ENCODE measurements around the gene TTC4. TPM values are rescaled to one million over a fixed set of nuclear protein-coding genes. Genes with fewer than 3 reads are reported as not detected.

The TTC4 gene
- total and polyA plus RNA-seq, 2 experiments from 2014 or later = 14.0 to 20.0 TPM

DNA sequence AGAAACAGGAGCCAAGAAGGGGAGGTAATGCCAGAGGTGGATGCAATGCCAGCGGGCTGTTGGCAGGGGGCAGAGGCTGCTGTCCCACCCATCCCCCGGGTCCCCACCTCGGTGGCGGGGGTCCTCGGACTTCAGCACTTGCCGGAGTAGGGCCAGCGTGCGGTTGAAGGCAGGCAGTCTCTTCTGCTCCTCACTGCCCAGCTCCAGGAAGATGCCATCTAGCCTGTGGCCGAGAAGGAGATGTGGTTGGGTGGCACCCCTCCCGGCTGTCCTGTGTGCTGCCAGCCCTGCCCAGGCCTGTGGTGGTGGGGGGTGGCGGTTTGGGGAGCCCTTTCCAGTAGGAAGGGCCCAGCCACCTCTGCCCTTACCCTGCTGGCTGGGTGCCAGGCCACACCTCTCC, 71.9 kb downstream of the TTC4 start:
- Histone ChIP-seq H3K36me3 (replicated peaks; ENCODE audit: insufficient read depth, low read depth) (no peaks in the 10 kb centered on the region), H3K4me3 (no peak overlapping the region), H3K79me2 (no peaks in the 10 kb centered on the region), H2AFZ (no peak overlapping the region), H3K27me3 (no peaks in the 10 kb centered on the region), H3K27ac (no peak overlapping the region), H3K9me3 (ENCODE audit: low read depth) (no peaks in the 10 kb centered on the region), H4K20me1 (ENCODE audit: insufficient read depth, poor library complexity, severe bottlenecking) (no peaks in the 10 kb centered on the region), H3K4me1 (ENCODE audit: insufficient read depth) (no peaks in the 10 kb centered on the region), H3K9me2 (replicated peaks; ENCODE audit: insufficient read depth) (no peaks in the 10 kb centered on the region), H3K4me2 (no peak overlapping the region)
- 95% methylated on average over 11 of the region's 11 CpGs for WGBS (ENCODE audit: low lambda C conversion rate, missing lambda C conversion rate)
- TF ChIP-seq CTCF (IDR thresholded peaks at IDR 0.05; ENCODE audit: poor library complexity) (no peak), EZH2phosphoT487 (IDR thresholded peaks at IDR 0.05; ENCODE audit: low read depth, severe bottlenecking, unreplicated experiment) (no peak), EZH2 (IDR thresholded peaks at IDR 0.05; ENCODE audit: borderline replicate concordance) (no peak)
- DNase-seq (ENCODE audit: low spot score) = no peak

DNA sequence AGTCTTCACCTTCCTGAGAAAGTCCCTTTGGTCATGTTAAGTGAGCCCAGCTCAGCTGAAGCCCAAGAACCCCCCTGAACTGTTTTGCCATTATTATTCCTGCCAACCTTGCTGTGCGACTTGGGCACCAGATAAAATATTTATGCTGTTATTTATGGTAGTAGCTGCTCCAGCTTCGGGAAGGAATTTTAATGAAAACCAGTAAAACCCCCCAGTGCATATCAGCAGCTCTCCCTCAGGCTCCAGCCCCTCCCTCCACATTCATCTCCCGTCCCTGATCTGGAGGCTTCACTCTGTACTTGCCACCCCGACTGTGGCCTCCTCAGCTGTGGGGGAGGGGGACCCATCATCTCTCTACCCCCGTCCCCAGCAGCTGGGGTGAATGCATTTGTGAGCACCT, 72.8 kb downstream of the TTC4 start:
- Histone ChIP-seq H3K9me2 (replicated peaks; ENCODE audit: insufficient read depth) (no peaks in the 10 kb centered on the region), H3K4me3 (no peak overlapping the region), H3K27me3 (no peaks in the 10 kb centered on the region), H3K79me2 (no peaks in the 10 kb centered on the region), H2AFZ (no peak overlapping the region), H3K4me1 (ENCODE audit: insufficient read depth) (peaks cover 7% of the 10 kb centered on the region), H3K27ac (no peak overlapping the region), H4K20me1 (ENCODE audit: insufficient read depth, poor library complexity, severe bottlenecking) (no peaks in the 10 kb centered on the region), H3K36me3 (replicated peaks; ENCODE audit: insufficient read depth, low read depth) (no peaks in the 10 kb centered on the region), H3K4me2 (no peak overlapping the region), H3K9me3 (ENCODE audit: low read depth) (no peaks in the 10 kb centered on the region)
- no peak for DNase-seq (ENCODE audit: low spot score)
- 37% methylated on average over 5 of the region's 5 CpGs for WGBS (ENCODE audit: low lambda C conversion rate, missing lambda C conversion rate)
- TF ChIP-seq EZH2phosphoT487 (IDR thresholded peaks at IDR 0.05; ENCODE audit: low read depth, severe bottlenecking, unreplicated experiment) (no peak), EZH2 (IDR thresholded peaks at IDR 0.05; ENCODE audit: borderline replicate concordance) (no peak), CTCF (IDR thresholded peaks at IDR 0.05; ENCODE audit: poor library complexity) (no peak)

DNA sequence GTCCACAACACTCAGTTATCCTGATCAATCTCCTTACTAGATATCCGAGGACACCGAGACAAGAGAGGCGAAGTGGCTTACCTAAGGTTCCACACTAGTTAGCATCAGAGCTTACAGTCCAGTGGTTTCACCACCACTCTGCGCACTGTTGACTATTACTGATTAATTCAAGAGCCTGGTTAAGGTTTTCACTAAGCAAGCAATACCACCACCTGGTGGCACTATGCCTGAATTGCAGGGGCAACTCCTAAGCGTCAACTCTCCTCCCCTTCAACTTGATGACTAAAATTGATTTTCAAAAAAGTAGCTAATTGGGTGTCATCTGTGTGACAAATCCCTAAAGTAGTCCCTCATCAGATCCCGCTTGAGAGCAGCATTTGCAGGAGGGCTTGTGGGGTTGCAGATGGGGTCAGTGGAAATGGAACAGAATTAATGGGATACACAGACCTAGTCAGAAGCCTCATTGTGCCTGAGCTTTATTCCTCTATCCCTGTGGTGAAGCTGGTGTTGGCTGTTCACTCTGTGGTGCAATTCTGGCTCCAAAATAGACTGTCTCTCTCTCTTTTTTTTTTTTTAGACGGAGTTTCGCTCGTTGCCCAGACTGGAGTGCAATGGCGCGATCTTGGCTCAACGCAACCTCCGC, 76.3 kb downstream of the TTC4 start:
- peak; percentile 50 for DNase-seq (ENCODE audit: low spot score)
- TF ChIP-seq CTCF (IDR thresholded peaks at IDR 0.05; ENCODE audit: poor library complexity) (peak; percentile 46), EZH2 (IDR thresholded peaks at IDR 0.05; ENCODE audit: borderline replicate concordance) (no peak), EZH2phosphoT487 (IDR thresholded peaks at IDR 0.05; ENCODE audit: low read depth, severe bottlenecking, unreplicated experiment) (no peak)
- Histone ChIP-seq H3K4me2 (no peak overlapping the region), H3K4me3 (no peak overlapping the region), H3K36me3 (replicated peaks; ENCODE audit: insufficient read depth, low read depth) (no peaks in the 10 kb centered on the region), H3K27ac (peak overlapping the region; percentile 21), H4K20me1 (ENCODE audit: insufficient read depth, poor library complexity, severe bottlenecking) (no peaks in the 10 kb centered on the region), H3K9me2 (replicated peaks; ENCODE audit: insufficient read depth) (no peaks in the 10 kb centered on the region), H3K9me3 (ENCODE audit: low read depth) (no peaks in the 10 kb centered on the region), H3K27me3 (no peaks in the 10 kb centered on the region), H2AFZ (no peak overlapping the region), H3K4me1 (ENCODE audit: insufficient read depth) (peaks cover 23% of the 10 kb centered on the region), H3K79me2 (no peaks in the 10 kb centered on the region)
- WGBS (ENCODE audit: low lambda C conversion rate, missing lambda C conversion rate) = 85% methylated on average over 13 of the region's 13 CpGs

Other genes starting within 250 kb of the TTC4 start
- 6.7 and 13.8 TPM in 2 replicates for gene ACOT11, start 167.6 kb upstream of the TTC4 start, total RNA-seq
- 9.3 and 20.0 TPM in 2 replicates for gene ACOT11, start 167.6 kb upstream of the TTC4 start, polyA plus RNA-seq
- gene FAM151A, start 92.3 kb upstream of the TTC4 start, total RNA-seq = 9.8 and 15.7 TPM in 2 replicates
- 5.0 and 13.5 TPM in 2 replicates for gene FAM151A, start 92.3 kb upstream of the TTC4 start, polyA plus RNA-seq
- gene MROH7, start 74.1 kb upstream of the TTC4 start, total RNA-seq = 0.68 and 0.87 TPM in 2 replicates
- gene MROH7, start 74.1 kb upstream of the TTC4 start, polyA plus RNA-seq = 0.24 and 0.95 TPM in 2 replicates
- gene PARS2, start 48.7 kb downstream of the TTC4 start, total RNA-seq = 4.8 and 5.3 TPM in 2 replicates
- gene PARS2, start 48.7 kb downstream of the TTC4 start, polyA plus RNA-seq = 4.1 and 9.3 TPM in 2 replicates
- 8.1 and 8.5 TPM in 2 replicates for gene TTC22, start 85.5 kb downstream of the TTC4 start, total RNA-seq
- gene TTC22, start 85.5 kb downstream of the TTC4 start, polyA plus RNA-seq = 7.8 and 9.0 TPM in 2 replicates
- 282 and 297 TPM in 2 replicates for gene DHCR24, start 171.3 kb downstream of the TTC4 start, total RNA-seq
- 242 and 318 TPM in 2 replicates for gene DHCR24, start 171.3 kb downstream of the TTC4 start, polyA plus RNA-seq

All from hepatocyte (in vitro differentiated cells).